Stimulated activated naive CD8-positive, alpha-beta T cell treated with anti-CD3 and anti-CD28 coated beads, Interleukin-15, Interleukin-2, amounts not matched to agents 100 ng/mL and 50 ng/mL, for 24 hours (primary cell): ENCODE results near the gene MTG2.

ENCODE experiments used
- H3K27ac Mint-ChIP-seq: one replicate; pipeline ENCODE4 v1.8.0; 2021; ENCODE audit warnings: mild to moderate bottlenecking, mixed read lengths
- H3K27me3 Mint-ChIP-seq: one replicate; pipeline ENCODE4 v1.8.0; 2021; ENCODE audit warnings: mixed read lengths
- H3K36me3 Mint-ChIP-seq: one replicate; pipeline ENCODE4 v1.8.0; 2021; ENCODE audit warnings: low read depth, mixed read lengths
- H3K4me1 Mint-ChIP-seq: one replicate; pipeline ENCODE4 v1.8.0; 2021; ENCODE audit warnings: low read depth, mixed read lengths
- H3K4me3 Mint-ChIP-seq: one replicate; pipeline ENCODE4 v1.8.0; 2021; ENCODE audit warnings: mild to moderate bottlenecking, mixed read lengths
- H3K9me3 Mint-ChIP-seq: one replicate; pipeline ENCODE4 v1.8.0; 2021; ENCODE audit warnings: mixed read lengths

MTG2 gene

DNA sequence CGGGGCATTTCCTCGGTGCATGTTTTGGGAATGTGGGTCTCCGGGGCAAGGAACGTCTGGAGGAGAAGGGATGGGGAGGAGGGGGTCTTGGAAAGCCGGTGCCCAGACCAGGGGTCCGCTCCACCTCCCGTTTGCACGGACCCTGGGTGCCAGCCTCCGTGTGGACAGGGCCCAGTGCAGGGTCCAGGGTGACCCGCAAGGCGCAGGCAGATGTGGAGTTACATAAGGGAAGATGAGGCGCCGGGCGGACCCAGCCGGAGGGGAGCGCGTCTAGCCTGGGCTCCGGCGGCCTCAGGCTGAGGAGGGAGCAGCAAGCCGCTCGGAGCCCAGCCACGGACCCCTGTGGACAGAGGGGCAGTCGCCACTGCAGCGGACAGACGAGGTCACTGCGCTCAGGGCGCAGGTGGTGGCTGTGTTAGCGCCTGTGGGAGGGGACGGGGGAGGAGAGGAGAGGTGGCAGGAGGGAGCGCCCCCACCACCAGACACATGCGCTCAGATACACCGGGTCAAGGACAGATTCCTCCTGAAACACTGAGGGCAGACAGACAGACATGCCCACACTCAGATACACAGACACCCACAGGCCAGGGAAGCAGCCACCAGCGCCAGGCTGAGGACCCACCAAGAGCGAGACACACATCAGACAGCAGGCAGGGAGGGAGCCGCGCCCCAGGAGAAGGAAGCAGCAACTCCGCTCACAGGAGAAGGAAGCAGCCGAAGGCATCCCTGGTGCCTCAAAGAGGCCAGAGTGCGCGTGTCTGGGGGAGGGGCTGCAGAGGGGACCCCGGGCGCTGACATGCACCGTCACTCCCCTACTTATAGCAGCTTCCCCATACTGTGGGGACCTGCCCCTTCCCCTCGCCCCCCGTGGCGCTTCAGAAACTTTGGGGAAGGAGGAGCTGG, 38.1 kb downstream of the MTG2 start:
- H3K4me1 Mint-ChIP-seq: no peaks in the 10 kb centered on the region
- no peaks in the 10 kb centered on the region for H3K9me3 Mint-ChIP-seq
- H3K27ac Mint-ChIP-seq: no peak overlapping the region
- no peaks in the 10 kb centered on the region for H3K36me3 Mint-ChIP-seq
- no peak overlapping the region for H3K4me3 Mint-ChIP-seq
- peaks cover 34% of the 10 kb centered on the region for H3K27me3 Mint-ChIP-seq

DNA sequence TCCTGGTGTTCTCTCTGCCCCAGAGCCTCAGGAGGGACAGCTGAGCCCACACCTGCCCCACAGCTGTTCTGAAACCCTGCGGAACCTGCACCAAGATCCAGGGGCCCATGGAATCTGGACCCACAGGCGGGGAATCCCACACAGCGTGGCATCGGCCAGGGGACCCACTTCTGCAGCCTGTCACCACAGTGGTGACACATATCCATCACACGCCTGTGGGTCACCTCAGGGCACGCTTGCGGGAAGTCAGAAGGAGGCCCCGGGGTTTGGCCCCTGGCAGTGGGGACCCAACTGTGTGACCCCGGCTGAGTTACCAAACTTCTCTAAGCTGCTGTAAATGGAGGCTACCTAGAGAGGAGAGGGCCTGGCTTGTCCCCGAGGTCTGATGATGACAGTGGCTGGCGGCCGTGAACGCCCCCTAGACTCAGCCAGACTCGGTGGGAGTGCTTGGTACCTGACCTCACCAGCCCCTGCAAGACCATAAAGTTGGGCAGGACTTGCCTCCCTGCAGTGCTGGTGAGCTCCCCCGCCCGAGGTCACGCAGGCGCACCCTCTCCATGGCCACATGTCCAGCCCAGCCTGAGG, 39.5 kb downstream of the MTG2 start:
- H3K36me3 Mint-ChIP-seq: no peaks in the 10 kb centered on the region
- no peak overlapping the region for H3K27ac Mint-ChIP-seq
- H3K27me3 Mint-ChIP-seq: peaks cover 39% of the 10 kb centered on the region
- H3K9me3 Mint-ChIP-seq: no peaks in the 10 kb centered on the region
- no peaks in the 10 kb centered on the region for H3K4me1 Mint-ChIP-seq
- no peak overlapping the region for H3K4me3 Mint-ChIP-seq

DNA sequence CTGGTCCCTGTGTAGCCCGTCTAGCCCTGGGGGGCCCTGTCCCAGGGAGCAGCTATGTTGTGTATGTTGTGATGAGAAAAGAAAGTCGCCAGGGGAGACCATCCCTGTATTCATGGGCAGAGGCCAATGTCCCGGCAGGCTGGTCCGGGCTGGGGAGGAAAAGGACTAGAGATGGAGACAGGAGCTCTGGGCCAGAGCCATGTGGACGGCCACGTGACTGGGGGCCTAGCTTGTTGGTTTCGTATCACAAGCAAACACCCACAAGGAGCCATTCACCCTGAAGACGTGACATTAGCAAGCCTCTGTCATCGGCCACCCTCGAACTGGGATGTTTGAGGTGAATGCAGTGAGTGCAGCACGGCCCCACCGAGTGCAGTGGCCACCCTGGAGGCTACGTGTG, 40.1 kb downstream of the MTG2 start:
- Mint-ChIP-seq H3K27ac (no peak overlapping the region), H3K4me3 (no peak overlapping the region), H3K27me3 (peaks cover 39% of the 10 kb centered on the region), H3K4me1 (no peaks in the 10 kb centered on the region), H3K9me3 (no peaks in the 10 kb centered on the region), H3K36me3 (no peaks in the 10 kb centered on the region)

DNA sequence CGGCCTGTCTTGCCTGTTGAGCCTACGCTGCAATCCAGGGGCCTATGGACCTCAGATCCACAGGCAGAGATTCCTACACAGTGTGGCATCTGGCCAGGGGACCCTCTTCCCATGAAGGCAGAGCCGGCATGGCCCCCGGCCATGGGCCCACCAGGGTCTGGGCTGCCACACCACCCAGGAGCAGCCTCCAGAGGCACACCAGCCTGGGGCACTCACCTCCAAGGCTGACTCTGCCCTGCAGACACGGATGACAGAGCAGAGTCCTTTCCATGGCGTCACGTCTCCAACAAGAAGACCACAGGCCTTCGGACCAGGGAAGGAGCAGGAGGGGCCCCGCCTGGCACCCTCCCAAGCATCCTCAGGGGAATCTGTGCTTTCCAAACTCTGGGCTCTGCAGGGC, 40.7 kb downstream of the MTG2 start:
- H3K36me3 Mint-ChIP-seq: no peaks in the 10 kb centered on the region
- H3K9me3 Mint-ChIP-seq: no peaks in the 10 kb centered on the region
- H3K4me3 Mint-ChIP-seq: no peak overlapping the region
- H3K27me3 Mint-ChIP-seq: peaks cover 34% of the 10 kb centered on the region
- H3K27ac Mint-ChIP-seq: no peak overlapping the region
- H3K4me1 Mint-ChIP-seq: no peaks in the 10 kb centered on the region

DNA sequence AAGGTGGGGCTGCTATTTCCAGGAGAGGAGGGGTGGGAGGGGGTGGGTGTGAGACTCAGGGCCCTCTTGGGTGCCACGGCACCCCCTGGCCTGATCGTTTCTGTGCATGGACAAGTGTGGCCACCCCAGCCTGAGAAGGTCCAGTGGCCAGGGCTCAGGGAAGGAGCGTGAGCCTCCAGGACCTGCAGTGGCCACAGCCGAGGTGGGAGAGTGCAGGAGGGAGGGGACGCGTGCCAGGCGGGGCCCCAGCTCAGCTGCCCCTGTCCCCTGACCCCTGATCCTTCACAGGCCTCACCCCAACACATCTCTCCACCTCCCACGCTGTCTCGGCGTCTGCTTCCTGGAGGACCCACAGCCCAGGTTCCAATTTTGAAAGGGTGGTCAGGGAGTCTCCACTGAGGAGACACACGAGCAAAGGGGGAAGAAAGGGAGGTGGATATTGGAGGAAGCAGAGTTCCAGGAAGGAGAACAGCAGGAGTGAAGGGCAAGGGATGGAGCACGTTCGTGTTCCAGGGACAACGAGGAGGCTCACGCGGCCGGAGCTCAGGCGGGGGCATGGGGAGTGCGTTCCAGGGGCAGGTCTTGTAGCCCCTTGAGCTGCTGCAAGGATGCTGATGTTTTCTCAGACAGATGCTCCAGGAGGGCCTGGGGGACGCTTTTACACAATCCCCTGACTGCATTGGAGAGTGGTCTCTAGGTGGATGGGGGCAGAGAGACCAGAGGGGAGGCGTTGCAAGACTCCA, 41.5 kb downstream of the MTG2 start:
- Mint-ChIP-seq H3K4me3 (no peak overlapping the region), H3K27ac (no peak overlapping the region), H3K36me3 (no peaks in the 10 kb centered on the region), H3K4me1 (no peaks in the 10 kb centered on the region), H3K27me3 (peaks cover 30% of the 10 kb centered on the region), H3K9me3 (no peaks in the 10 kb centered on the region)

DNA sequence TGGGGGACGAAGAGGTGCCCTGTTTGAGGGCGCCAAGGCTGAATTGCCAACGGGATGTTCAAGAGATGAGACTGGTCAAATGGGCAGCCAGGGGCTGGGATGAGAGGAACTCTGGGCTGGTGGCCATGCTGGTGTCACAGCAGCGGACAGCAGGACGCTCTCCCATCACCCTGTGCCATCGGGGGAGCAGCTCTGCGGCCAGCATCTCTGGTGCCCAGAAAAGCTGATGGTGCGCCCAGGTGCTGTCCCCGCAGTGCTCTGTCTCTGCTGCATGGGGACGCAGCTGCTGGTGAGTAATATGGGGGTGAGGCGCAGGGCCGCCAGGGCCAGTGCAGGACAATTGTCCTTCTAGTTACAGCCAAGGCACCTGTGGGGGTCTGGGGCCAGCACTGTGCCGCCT, 42.2 kb downstream of the MTG2 start:
- H3K4me3 Mint-ChIP-seq: no peak overlapping the region
- H3K36me3 Mint-ChIP-seq: no peaks in the 10 kb centered on the region
- no peak overlapping the region for H3K27ac Mint-ChIP-seq
- H3K9me3 Mint-ChIP-seq: no peaks in the 10 kb centered on the region
- H3K4me1 Mint-ChIP-seq: no peaks in the 10 kb centered on the region
- peaks cover 27% of the 10 kb centered on the region for H3K27me3 Mint-ChIP-seq

DNA sequence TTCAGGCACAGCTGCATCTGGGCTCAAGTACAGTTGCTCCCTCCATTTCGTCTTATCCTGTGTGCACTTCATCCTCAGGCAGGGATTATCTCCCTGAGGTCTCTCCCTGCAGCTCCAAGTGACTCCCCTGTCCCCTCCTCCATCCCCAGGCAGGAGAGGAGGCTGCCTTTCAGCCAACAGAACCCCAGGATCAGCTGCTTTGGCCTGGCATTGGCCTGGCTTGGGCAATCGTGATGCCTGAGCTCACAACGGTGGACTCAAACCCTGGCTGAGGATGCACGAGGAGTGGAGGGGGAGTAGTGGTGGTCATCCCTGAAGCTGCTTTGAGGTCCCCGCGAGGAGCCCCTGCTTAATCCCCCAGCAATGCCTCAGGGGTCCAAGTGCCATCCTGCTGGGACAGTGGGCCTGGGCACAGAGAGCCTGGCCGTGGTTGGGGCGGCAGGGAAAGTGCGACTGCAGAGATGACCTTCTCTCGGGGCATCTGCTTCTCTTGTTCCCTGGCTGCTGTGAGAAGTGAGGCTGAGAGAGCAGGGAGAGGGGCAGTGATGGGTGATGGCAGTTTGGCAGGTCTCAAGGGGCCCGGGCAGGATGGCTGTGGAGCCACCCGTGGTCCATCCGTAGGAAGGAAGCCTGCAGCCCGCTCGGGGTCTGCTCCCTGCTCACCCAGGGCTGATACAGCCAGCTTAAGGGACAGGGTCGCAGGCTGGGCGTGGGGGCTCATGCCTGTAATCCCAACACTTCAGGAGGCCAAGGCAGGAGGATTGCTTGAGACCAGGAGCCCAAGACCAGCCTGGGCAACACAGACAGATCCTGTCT, 43.2 kb downstream of the MTG2 start:
- H3K4me1 Mint-ChIP-seq: no peaks in the 10 kb centered on the region
- no peak overlapping the region for H3K27ac Mint-ChIP-seq
- H3K9me3 Mint-ChIP-seq: no peaks in the 10 kb centered on the region
- peaks cover 25% of the 10 kb centered on the region for H3K27me3 Mint-ChIP-seq
- no peak overlapping the region for H3K4me3 Mint-ChIP-seq
- no peaks in the 10 kb centered on the region for H3K36me3 Mint-ChIP-seq

DNA sequence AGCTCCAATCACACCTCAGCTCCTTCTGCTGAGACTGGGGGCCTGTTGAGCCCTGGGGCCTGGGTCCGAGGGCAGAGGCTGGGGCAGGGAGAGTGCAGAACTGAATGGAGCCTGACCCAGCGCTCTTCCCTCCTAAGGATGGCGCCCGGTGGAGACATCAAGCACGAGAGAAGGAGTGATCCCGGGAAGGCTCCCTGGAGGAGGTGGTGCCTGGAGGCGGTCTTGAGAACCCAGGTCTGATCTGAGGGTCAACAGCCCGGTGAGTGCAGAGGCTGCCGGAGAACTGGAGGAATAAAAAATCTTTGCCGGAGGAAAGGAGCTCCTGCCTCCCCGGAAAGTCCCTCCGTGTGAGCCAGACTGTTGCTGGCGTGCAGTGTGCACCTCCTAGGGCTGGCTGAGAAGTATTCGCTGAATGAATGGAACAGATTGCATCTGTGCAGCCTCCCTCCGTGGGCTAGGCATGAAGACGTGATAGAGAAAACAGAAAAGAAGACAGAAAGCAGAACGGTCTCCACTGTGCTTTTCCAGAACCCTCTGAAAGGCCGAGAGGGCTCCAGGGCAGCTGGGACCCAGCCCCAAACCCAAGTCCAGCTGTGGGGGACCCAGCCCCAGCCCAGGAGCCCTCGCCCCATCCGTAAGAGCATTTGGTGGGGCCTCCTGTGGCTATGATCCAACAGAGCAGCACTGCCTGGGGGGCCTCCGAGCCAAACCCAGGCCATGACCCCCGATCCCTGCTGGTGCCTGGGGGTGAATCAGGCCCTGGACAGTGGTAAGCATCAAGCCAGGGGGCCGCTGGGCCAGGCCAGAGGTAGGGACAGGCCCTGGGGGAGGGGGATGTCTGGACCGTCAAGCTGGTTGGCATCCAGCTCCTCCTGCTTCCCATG, 44.1 kb downstream of the MTG2 start:
- Mint-ChIP-seq H3K27ac (no peak overlapping the region), H3K9me3 (no peaks in the 10 kb centered on the region), H3K4me1 (no peaks in the 10 kb centered on the region), H3K27me3 (peaks cover 18% of the 10 kb centered on the region), H3K36me3 (no peaks in the 10 kb centered on the region), H3K4me3 (no peak overlapping the region)

DNA sequence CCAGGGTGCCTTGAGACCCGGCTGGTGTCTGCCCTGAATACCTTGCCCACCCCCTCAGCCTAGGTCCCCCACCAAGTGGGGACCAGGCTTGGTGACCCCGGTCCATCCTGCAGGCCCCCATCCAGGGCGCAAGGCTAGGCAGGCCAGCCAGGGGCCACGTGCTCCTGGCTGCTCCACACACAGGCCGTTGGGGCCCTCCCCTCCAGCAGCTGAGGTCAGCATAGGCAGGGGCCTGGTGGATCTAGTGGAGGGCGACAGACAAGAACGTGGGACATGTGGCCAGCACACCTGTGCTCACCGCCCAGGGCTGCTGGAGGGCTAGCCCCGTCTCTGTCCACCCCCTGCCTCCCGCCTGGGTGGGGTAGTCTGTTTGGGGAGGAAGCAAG, 44.8 kb downstream of the MTG2 start:
- no peaks in the 10 kb centered on the region for H3K9me3 Mint-ChIP-seq
- no peaks in the 10 kb centered on the region for H3K4me1 Mint-ChIP-seq
- no peak overlapping the region for H3K4me3 Mint-ChIP-seq
- H3K27me3 Mint-ChIP-seq: peaks cover 18% of the 10 kb centered on the region
- no peaks in the 10 kb centered on the region for H3K36me3 Mint-ChIP-seq
- no peak overlapping the region for H3K27ac Mint-ChIP-seq

DNA sequence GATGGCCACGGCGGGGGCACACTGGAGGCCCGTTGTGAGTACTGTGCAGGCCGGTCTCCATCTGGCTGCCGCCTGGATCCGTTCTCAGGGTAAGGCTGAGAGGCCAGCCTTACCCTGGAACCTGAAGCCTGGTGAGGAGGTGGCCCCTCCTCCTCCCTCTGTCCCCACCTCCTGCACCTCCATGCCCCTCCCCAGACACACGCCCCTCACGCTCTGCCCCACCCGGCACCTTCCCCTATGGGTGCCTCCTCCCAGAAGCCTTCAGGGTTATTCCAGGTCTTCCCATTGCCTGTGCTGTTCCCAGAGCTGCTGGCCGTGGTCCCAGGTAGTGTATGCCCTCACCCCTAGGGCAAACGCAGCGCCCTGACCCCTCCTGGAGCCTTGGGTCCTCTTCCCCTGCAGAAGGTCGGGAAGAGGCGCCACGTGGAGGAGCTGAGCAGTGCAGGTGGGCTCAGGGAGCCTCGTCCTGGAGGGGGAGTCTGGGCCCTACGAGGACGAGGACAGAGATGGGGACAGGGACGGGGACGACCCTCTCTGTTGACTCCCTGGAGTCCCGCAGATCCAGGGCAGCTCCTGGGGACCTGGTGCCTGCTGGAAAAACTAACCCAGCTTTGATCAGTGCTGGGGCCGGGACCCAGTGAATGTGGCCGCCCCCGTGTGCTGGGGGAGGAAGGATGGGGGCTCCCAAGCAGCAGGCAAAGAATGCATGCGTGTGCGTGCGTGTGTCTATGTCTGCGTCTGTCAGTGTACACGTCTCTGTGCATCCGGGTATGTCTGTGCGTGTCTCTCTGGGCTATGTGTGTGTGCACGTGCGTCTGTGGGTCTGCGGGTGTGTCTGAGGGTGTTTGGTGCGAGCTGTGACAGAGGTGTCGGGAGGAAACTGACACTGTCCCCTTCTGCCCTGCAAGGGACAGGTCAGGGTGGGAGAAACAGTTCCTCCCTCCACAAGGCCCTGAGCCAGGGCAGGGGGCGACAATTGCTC, 45.4 kb downstream of the MTG2 start:
- Mint-ChIP-seq H3K4me3 (no peak overlapping the region), H3K9me3 (no peaks in the 10 kb centered on the region), H3K27ac (no peak overlapping the region), H3K4me1 (no peaks in the 10 kb centered on the region), H3K36me3 (no peaks in the 10 kb centered on the region), H3K27me3 (peaks cover 14% of the 10 kb centered on the region)

DNA sequence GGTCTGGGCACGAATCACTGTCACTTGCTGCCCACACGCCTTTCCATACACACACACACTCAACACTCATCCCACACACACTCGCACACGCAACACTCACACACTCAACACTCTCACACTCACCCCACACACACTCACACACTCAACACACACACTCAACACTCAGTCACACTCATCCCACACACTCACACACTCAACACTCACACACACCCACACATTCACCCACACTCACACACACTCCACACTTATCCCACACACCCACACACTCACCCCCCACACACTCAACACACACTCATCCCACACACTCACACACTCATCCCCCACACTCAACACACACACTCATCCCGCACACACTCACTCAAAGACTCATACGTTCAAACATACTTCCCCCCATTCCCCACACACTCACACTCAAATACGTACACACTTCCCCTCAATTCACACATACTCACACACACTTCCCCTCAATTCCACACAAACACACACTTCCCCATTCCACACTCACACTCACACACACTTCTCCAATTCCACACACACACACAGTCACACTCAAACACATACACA, 46.2 kb downstream of the MTG2 start:
- Mint-ChIP-seq H3K4me1 (no peaks in the 10 kb centered on the region), H3K36me3 (no peaks in the 10 kb centered on the region), H3K27ac (no peak overlapping the region), H3K4me3 (no peak overlapping the region), H3K27me3 (peaks cover 14% of the 10 kb centered on the region), H3K9me3 (no peaks in the 10 kb centered on the region)

DNA sequence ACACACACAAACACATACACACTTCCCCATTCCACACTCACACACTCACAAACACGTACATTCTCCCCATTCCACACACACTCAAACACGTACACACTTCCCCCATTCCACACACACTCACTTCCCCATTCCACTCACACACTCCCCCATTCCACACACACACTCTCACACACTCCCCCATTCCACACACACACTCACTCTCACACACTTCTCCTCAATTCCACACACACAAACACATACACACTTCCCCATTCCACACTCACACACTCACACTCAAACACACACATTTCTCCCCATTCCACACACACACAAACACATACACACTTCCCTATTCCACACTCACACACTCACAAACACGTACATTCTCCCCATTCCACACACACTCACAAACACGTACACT, 46.8 kb downstream of the MTG2 start:
- Mint-ChIP-seq H3K27ac (no peak overlapping the region), H3K4me3 (no peak overlapping the region), H3K36me3 (no peaks in the 10 kb centered on the region), H3K9me3 (no peaks in the 10 kb centered on the region), H3K27me3 (peaks cover 10% of the 10 kb centered on the region), H3K4me1 (no peaks in the 10 kb centered on the region)

DNA sequence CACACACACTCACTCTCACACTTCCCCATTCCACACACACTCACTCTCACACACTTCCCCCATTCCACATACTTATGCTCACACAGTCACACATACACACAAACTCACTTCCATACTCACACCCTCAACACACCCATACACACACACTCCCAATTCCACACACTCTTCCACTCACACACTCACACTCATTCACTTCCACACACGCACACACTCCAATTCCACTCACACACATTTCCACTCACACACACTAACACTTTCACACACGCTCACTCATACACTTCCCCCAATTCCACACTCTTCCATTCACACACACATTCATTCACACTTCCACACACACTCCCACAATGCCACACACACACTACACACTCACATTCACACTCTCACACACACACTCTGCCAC, 47.4 kb downstream of the MTG2 start:
- Mint-ChIP-seq H3K9me3 (no peaks in the 10 kb centered on the region), H3K27ac (no peak overlapping the region), H3K4me3 (no peak overlapping the region), H3K27me3 (peaks cover 8% of the 10 kb centered on the region), H3K4me1 (no peaks in the 10 kb centered on the region), H3K36me3 (no peaks in the 10 kb centered on the region)
